Activated CD8-positive, alpha-beta T cell treated with anti-CD3 and anti-CD28 coated beads, Interleukin-2, amount 10 ng/mL, durations not matched to agents 7 days and 5 days (primary cell): ENCODE results near the gene ADK. TPM values are rescaled to one million over a fixed set of nuclear protein-coding genes. Genes with fewer than 3 reads are reported as not detected.
"Not testable (repeated sequence)": the region's sequence is repeated elsewhere in the genome, so short reads cannot be mapped to it uniquely, and the experiment has no call there.

Source experiments
- ATAC-seq: fragments of 150-1000 bp; cut with Tn5 transposase; one replicate; pipeline ENCODE4 v1.10.0; 2021; ENCODE audit warnings: moderate library complexity
- CTCF ChIA-PET: fragments of 350-600 bp; sonication (Branson Sonifier 250); formaldehyde crosslinking; loops from one replicate; lab custom pipeline; 2021; ENCODE audit warnings: antibody characterized with exemption; lab: Charles Lee
- POLR2A ChIA-PET: fragments of 350-600 bp; sonication (Branson Sonifier 250); formaldehyde crosslinking; loops from one replicate; lab custom pipeline; 2021; ENCODE audit warnings: antibody characterized with exemption; lab: Charles Lee
- DNase-seq: peaks from one replicate; pipeline ENCODE4 v3.0.0-alpha.2; 2020
- H3K27ac Mint-ChIP-seq: one replicate; pipeline ENCODE4 v1.8.0; 2021; ENCODE audit warnings: mild to moderate bottlenecking, mixed read lengths
- H3K27me3 Mint-ChIP-seq: one replicate; pipeline ENCODE4 v1.8.0; 2021; ENCODE audit warnings: low read depth, mixed read lengths
- H3K36me3 Mint-ChIP-seq: one replicate; pipeline ENCODE4 v1.8.0; 2021; ENCODE audit warnings: low read depth, mixed read lengths
- H3K4me1 Mint-ChIP-seq: one replicate; pipeline ENCODE4 v1.8.0; 2021; ENCODE audit warnings: low read depth, mixed read lengths
- H3K4me3 Mint-ChIP-seq: one replicate; pipeline ENCODE4 v1.8.0; 2021; ENCODE audit warnings: mild to moderate bottlenecking, mixed read lengths
- H3K9me3 Mint-ChIP-seq: one replicate; pipeline ENCODE4 v1.8.0; 2022; ENCODE audit warnings: mixed read lengths; ENCODE audit not compliant: insufficient read depth
- total RNA-seq, 2 experiments: library from RNA; stranded (reverse); gene quantifications; one replicate each; pipeline ENCODE4 v1.2.3, GENCODE V29; 2021

Gene ADK
- total RNA-seq, 2 experiments from 2014 or later = 40.2 to 42.1 TPM

DNA sequence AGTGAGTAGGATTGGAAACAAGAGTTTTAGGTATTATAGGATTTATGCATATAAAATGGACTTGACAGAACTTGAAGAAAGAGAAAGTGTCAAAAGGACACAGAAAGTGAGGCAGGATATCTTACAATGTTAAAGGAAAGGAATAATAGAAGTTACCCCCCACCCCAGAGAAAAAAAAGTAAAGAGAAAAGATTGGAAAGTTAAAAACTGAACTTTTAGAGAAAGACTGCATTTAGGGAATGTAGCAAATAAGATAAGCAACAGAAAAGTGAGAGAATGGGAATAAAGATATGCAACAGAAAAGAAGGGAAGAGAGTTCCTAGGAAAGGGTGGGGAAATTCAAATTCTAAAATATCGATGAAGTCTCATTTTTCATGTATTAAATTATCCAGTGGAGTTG, 424.9 kb downstream of the ADK start:
- DNase-seq = no peak
- no peak overlapping the region for H3K4me3 Mint-ChIP-seq
- CTCF ChIA-PET = no interaction called here
- H3K27me3 Mint-ChIP-seq = no peaks in the 10 kb centered on the region
- H3K36me3 Mint-ChIP-seq = peaks cover 39% of the 10 kb centered on the region
- H3K9me3 Mint-ChIP-seq = peaks cover 4% of the 10 kb centered on the region
- ATAC-seq = no peak
- no peaks in the 10 kb centered on the region for H3K4me1 Mint-ChIP-seq
- no peak overlapping the region for H3K27ac Mint-ChIP-seq
- POLR2A ChIA-PET = no interaction called here

DNA sequence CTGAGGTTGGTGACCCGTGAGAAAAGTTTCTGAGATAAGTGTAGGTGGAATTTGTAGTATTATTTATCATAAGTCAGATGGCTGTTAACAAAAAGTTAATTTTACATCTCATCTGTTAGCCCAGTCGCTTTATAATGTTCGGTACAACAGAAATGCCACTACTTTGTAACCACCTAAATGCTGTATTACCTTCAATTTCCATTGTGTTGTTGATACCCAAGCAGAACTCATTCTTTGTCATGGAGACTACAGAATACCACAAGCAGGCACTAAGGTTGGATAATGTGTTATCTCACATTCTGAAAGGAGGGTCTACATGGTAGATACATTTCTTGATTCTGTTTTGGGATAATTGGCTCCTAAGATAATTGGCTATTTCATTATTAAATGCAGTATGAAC, 425.6 kb downstream of the ADK start:
- peaks cover 42% of the 10 kb centered on the region for H3K36me3 Mint-ChIP-seq
- no peak overlapping the region for H3K4me3 Mint-ChIP-seq
- no peaks in the 10 kb centered on the region for H3K4me1 Mint-ChIP-seq
- no peak overlapping the region for H3K27ac Mint-ChIP-seq
- H3K9me3 Mint-ChIP-seq = peaks cover 4% of the 10 kb centered on the region
- POLR2A ChIA-PET = no interaction called here
- no peaks in the 10 kb centered on the region for H3K27me3 Mint-ChIP-seq
- DNase-seq = no peak
- CTCF ChIA-PET = no interaction called here
- no peak for ATAC-seq

DNA sequence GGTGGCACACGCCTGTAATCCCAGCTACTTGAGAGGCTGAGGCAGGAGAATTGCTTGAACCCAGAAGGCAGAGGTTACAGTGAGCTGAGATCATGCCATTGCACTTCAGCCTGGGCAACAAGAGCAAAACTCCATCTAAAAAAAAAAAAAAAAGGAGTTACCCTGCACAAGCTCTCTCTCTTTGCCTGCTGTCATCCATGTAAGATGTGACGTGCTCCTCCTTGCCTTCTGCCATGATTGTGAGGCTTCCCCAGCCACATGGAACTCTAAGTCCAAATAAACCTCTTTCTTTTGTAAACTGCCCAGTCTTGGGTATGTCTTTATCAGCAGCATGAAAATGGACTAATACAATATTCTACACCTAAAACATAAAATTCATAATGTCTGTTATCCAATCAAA, 429.4 kb downstream of the ADK start:
- Mint-ChIP-seq H3K36me3 (peaks cover 28% of the 10 kb centered on the region), H3K4me1 (peaks cover 17% of the 10 kb centered on the region)
- POLR2A ChIA-PET, ATAC-seq, H3K9me3 Mint-ChIP-seq, CTCF ChIA-PET, H3K27ac Mint-ChIP-seq, H3K27me3 Mint-ChIP-seq, H3K4me3 Mint-ChIP-seq, DNase-seq: not testable (repeated sequence)

DNA sequence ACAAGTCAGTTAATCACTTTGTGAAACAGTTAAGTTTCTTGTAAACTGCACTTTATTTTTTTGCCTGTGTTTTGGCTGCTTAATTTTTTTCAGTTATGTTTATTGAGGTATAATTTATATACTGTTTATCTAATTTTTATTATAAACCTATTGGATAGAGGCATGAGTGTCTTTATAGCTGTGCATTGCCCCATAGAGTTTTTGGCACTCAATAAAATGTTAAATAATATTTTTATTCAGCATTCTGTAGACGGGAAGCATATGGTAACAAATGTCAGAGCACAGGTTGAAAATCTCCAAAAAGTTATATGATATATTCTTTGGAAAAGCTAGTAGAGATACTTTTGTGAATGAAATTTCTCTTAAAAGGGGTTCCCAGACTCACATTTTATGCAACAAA, 431.5 kb downstream of the ADK start:
- ATAC-seq (no peak), DNase-seq (no peak)
- Mint-ChIP-seq H3K4me3 (no peak overlapping the region), H3K9me3 (peaks cover 4% of the 10 kb centered on the region), H3K36me3 (peaks cover 25% of the 10 kb centered on the region), H3K27ac (no peak overlapping the region), H3K4me1 (peaks cover 36% of the 10 kb centered on the region), H3K27me3 (no peaks in the 10 kb centered on the region)
- ChIA-PET CTCF (interaction anchor here (1.1 kb wide), 1 partner anchor 47 kb away, joined by 3 read pairs; no protein-coding TSS in a partner anchor), POLR2A (no interaction called here)

DNA sequence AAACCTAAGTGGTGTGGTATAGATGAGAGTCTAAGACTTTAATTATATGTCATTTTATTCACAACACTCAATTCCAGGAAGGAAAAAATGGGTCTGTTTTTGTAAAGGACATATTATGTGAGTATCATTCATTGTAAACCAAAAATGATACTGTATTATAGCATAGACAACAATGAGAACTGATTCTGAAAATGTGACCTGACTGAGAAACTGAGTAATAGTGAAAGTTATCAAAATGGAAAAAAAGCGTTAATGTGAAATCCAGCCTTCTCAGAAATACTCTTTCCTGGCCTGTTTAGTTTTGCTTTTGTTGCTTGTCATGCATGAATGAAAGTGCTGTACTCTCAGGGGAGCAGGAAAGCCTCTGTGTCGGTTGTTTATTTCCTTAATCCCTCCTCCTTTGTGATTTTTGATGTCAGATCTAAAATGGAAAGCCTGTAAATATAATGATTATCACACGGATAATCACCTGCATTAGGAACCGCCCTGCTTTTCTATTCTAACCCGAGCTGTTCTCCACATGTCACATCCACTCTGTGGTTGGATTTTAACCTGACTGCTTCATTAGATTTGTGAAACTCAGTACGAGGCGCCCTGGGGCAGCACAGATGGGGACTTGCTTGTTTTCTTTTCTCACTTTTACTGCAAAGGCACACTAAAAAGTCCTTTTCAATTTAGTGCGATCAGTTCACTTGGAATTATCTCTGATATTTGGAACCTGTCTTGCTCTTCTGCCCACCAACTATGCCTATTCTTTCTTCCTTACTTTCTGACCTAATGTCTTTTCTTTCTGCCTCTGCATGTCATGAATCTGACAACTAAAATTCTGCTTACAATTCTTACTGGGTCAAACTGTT, 434.4 kb downstream of the ADK start:
- peaks cover 3% of the 10 kb centered on the region for H3K9me3 Mint-ChIP-seq
- no peaks in the 10 kb centered on the region for H3K27me3 Mint-ChIP-seq
- POLR2A ChIA-PET = interaction anchor here (0.8 to 1.6 kb wide), 4 partner anchors 13 to 435 kb away, joined by 3 read pairs; no protein-coding TSS in a partner anchor
- H3K4me1 Mint-ChIP-seq = peaks cover 59% of the 10 kb centered on the region
- peak; percentile 71 for ATAC-seq
- peak; percentile 64 for DNase-seq
- peaks cover 18% of the 10 kb centered on the region for H3K36me3 Mint-ChIP-seq
- peak overlapping the region; percentile 94 for H3K27ac Mint-ChIP-seq
- H3K4me3 Mint-ChIP-seq = peak overlapping the region; percentile 70
- CTCF ChIA-PET = interaction anchor here (1.0 to 1.9 kb wide), 6 partner anchors 44 to 436 kb away, joined by 3 to 6 read pairs (median 4); partner anchors contain the start of gene KAT6B

DNA sequence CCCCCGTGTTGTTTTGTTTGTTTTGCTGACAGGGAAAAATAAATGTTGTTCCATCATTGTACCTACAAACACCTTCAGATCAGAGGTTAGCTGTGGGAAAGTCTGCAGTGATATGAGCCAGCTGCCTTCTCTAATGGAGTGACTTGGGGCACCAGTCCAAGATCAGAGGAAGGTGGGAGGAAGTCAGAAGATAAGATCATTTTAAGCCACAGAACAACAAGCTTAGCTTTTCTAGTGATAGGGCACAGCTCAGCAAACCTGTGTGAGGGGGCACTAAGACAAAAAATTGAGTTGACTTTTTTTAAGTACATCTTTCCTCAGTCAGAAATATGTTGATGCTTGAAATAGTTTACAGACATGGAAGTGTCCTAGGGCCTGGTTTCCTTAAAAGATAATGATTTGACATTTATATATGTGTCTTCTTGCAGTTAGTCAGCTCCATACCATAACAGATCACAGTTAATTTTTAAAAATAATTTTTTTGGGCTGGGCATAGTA, 435.1 kb downstream of the ADK start:
- Mint-ChIP-seq H3K4me3 (peak overlapping the region; percentile 70), H3K27ac (peak overlapping the region; percentile 94), H3K27me3 (no peaks in the 10 kb centered on the region), H3K36me3 (peaks cover 13% of the 10 kb centered on the region), H3K4me1 (peaks cover 59% of the 10 kb centered on the region), H3K9me3 (no peaks in the 10 kb centered on the region)
- ATAC-seq (peak; percentile 66), DNase-seq (peak; percentile 67)
- ChIA-PET POLR2A (interaction anchor here (0.6 to 1.6 kb wide), 6 partner anchors 13 to 766 kb away, joined by 3 to 4 read pairs (median 3); no protein-coding TSS in a partner anchor), CTCF (interaction anchor here (0.9 to 1.9 kb wide), 7 partner anchors 44 to 651 kb away, joined by 3 to 6 read pairs (median 4); partner anchors contain the start of gene KAT6B)

DNA sequence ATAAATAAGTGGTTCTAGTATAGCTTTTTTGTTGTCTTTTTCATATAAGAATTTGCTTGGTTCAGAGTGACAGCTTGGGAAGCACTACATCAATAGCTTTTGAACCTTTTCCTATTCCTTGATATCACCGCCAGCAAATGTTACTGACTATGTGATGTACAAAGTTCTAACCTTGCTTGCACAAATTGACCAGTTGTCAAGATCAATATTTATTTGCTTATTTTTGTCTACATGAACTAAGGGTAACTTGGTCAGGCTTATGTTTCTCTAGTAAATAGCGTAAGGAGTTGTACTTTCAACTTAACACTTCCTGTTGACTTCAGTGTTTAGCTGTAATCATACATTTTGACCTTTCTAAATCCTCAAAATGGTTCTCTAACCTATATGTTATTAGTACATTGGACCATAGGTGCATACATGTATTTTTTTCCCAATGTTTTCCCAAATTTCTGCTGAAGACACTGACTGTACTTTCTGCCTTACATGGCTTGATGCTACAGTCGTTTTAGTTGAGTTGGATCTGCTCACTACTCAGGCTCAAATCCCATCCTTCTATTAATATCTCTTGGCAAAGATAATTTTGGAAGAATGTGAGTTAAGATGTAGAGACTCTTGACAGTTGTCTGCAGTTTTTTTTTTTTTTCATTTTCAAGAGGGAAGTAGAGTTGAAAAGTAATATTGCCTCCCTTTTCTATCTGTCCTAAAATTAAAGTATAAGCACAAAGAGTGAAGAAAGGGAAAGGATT, 436.3 kb downstream of the ADK start:
- CTCF ChIA-PET = interaction anchor here (0.9 to 1.9 kb wide), 4 partner anchors 151 to 649 kb away, joined by 3 to 6 read pairs (median 5); partner anchors contain the start of gene KAT6B
- POLR2A ChIA-PET = interaction anchor here (0.7 to 1.0 kb wide), 2 partner anchors 26 to 361 kb away, joined by 4 read pairs; no protein-coding TSS in a partner anchor
- Mint-ChIP-seq H3K27me3 (no peaks in the 10 kb centered on the region), H3K9me3 (no peaks in the 10 kb centered on the region), H3K4me3 (no peak overlapping the region), H3K27ac (peak overlapping the region; percentile 83), H3K36me3 (peaks cover 10% of the 10 kb centered on the region), H3K4me1 (peaks cover 59% of the 10 kb centered on the region)
- DNase-seq (no peak), ATAC-seq (no peak)

DNA sequence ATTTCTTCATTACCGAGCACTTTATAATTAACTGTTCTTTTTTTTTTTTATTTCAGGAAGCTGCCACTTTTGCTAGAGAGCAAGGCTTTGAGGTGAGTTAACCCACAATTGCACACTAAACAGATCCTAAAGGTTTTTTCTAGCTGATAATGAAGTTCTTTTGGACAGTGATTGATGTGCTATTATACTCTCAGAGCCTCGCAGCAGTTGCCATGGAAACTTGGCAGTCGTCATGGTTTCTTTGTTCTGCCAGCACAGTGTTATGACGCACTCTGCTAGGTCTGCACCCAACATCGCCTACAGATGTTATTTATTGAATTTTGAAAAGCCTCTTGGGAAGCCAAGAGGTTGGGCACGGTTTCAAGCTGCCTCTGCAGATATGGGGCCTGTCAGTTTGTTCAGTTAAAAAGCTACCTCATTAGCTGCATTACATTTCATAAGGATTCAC, 438.2 kb downstream of the ADK start:
- Mint-ChIP-seq H3K27me3 (no peaks in the 10 kb centered on the region), H3K36me3 (peaks cover 10% of the 10 kb centered on the region), H3K9me3 (no peaks in the 10 kb centered on the region), H3K27ac (peak overlapping the region; percentile 59), H3K4me1 (peaks cover 53% of the 10 kb centered on the region), H3K4me3 (peak overlapping the region; percentile 8)
- POLR2A ChIA-PET = interaction anchor here (0.6 to 1.1 kb wide), 3 partner anchors 151 to 235 kb away, joined by 3 to 6 read pairs (median 4); no protein-coding TSS in a partner anchor
- ATAC-seq = peak; percentile 63
- CTCF ChIA-PET = interaction anchor here (2.1 kb wide), 1 partner anchor 150 kb away, joined by 7 read pairs; no protein-coding TSS in a partner anchor
- DNase-seq = peak; percentile 89

DNA sequence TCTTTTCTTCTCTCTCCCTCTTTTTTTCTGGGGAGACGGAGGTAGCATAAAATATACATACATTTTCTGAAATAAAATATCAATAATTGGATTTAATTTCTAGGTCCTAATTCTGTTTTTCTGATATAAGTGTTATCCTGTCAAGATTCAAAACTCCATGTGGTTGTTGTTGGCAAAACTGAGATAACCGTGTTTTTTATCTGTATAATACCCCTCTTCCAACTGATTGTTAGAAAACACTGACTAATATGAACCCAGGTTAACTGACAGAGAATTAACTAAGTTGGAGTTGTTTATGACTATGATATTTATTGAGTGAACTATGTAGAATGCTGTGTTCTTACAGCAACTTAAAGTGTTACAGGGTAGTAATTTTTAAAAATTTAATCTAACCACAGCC, 438.8 kb downstream of the ADK start:
- Mint-ChIP-seq H3K36me3 (peaks cover 10% of the 10 kb centered on the region), H3K27ac (no peak overlapping the region), H3K4me1 (peaks cover 48% of the 10 kb centered on the region), H3K4me3 (no peak overlapping the region), H3K27me3 (no peaks in the 10 kb centered on the region), H3K9me3 (no peaks in the 10 kb centered on the region)
- DNase-seq (no peak), ATAC-seq (no peak)
- ChIA-PET CTCF (interaction anchor here (2.1 kb wide), 1 partner anchor 149 kb away, joined by 7 read pairs; no protein-coding TSS in a partner anchor), POLR2A (interaction anchor here (0.9 to 1.1 kb wide), 2 partner anchors 150 to 235 kb away, joined by 3 to 6 read pairs; no protein-coding TSS in a partner anchor)

DNA sequence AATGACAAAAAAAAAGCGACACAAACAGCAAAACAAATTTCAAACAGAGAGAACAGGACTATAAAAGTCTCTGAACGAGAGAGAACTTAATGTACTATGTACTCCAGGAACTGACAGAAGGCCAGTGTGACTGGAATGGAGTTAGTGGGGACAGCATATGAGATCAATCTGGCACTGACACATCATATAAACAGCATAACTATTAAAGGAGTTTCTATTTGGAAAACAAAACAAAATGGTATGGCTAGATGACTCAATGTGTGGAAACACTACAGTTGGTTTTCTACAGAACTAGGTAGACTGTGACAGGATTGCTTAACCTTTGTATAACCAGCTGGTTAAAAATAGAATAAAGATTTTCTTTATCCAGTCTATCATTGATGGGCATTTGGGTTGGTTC, 442.4 kb downstream of the ADK start:
- no peak for ATAC-seq
- no peak overlapping the region for H3K4me3 Mint-ChIP-seq
- no peak for DNase-seq
- no peaks in the 10 kb centered on the region for H3K9me3 Mint-ChIP-seq
- peaks cover 22% of the 10 kb centered on the region for H3K4me1 Mint-ChIP-seq
- H3K27ac Mint-ChIP-seq = no peak overlapping the region
- H3K27me3 Mint-ChIP-seq = no peaks in the 10 kb centered on the region
- POLR2A ChIA-PET = no interaction called here
- H3K36me3 Mint-ChIP-seq = peaks cover 6% of the 10 kb centered on the region
- CTCF ChIA-PET = interaction anchor here (0.6 to 1.0 kb wide), 2 partner anchors 11 to 54 kb away, joined by 3 read pairs; no protein-coding TSS in a partner anchor

DNA sequence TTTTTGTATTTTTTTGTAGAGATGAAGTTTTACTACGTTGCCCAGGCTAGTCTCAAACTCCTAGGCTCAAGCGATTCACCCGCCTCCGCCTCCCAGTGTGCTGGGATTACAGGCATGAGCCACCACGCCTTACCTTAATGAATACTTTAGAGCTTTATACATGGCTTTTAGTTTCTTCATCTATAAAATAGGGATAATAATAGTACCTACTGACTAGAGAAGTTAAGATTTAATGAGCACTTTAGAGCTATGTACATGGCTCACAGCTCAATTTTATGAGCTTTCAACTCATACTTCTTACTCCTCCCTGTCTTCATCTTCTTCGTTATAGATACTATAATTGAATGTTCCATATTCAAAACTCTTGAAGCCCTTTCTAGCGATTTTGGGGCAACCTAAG, 445.7 kb downstream of the ADK start:
- Mint-ChIP-seq H3K36me3 (peaks cover 3% of the 10 kb centered on the region), H3K27me3 (no peaks in the 10 kb centered on the region), H3K4me1 (peaks cover 4% of the 10 kb centered on the region), H3K9me3 (no peaks in the 10 kb centered on the region), H3K27ac (no peak overlapping the region), H3K4me3 (no peak overlapping the region)
- DNase-seq (no peak), ATAC-seq (no peak)
- POLR2A ChIA-PET = no interaction called here
- CTCF ChIA-PET = no interaction called here
